ENCODE data around the gene IRF1.

DNA sequence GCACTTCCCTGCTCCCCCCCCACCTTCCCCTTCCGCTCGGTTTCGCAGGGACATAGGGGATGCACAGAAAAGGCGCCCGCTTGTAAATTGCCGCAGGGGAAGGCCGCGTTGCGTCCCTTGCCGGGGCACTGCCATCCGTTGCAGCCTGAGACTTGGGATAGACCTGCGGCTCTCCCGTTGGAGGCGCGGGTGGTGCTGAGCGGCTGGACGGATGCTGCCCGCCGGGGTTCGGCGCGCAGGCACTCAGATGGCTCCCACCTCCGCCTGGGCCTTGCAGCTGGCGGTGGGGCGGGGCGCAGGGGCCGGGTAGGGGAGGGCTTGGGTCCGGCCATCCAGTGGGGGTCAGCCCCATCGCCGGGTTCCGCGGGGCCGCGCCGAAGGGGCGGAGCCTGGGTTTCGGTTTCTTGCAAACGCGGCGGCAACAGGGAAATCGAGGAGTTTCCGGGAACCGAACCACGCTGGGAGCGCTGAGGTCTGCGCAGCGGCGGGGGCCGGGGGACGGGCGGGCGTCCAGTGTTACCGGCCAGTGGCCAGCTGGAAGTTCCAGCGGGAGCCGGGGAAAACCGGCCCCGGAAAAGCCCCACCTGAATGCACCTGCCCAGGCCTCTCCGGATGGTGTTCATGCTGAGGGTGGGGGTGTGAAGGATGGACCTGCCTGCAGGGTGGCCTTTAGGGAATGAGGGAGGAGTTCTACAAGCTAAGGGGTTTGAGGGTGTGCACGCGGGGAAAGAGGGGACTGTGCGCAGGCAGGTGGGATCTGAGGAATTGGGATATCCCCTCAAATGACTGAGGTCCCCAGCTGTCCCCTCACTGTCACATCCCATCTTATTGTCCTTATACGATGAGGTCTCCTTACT is 6.3 kb upstream of the IRF1 start:
- TF ChIP-seq, protein P1, sequence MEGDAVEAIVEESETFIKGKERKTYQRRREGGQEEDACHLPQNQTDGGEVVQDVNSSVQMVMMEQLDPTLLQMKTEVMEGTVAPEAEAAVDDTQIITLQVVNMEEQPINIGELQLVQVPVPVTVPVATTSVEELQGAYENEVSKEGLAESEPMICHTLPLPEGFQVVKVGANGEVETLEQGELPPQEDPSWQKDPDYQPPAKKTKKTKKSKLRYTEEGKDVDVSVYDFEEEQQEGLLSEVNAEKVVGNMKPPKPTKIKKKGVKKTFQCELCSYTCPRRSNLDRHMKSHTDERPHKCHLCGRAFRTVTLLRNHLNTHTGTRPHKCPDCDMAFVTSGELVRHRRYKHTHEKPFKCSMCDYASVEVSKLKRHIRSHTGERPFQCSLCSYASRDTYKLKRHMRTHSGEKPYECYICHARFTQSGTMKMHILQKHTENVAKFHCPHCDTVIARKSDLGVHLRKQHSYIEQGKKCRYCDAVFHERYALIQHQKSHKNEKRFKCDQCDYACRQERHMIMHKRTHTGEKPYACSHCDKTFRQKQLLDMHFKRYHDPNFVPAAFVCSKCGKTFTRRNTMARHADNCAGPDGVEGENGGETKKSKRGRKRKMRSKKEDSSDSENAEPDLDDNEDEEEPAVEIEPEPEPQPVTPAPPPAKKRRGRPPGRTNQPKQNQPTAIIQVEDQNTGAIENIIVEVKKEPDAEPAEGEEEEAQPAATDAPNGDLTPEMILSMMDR (IDR thresholded peaks at IDR 0.05): no peak
- TF ChIP-seq POLR2AphosphoS5 (IDR thresholded peaks at IDR 0.05): peak; percentile 51 to 68
- peak; percentile 92 for TF ChIP-seq EP300 (IDR thresholded peaks at IDR 0.05)
- no peak for TF ChIP-seq POLR2A (IDR thresholded peaks at IDR 0.05; ENCODE audit: low read depth)
